Activated naive CD4-positive, alpha-beta T cell treated with anti-CD3 and anti-CD28 coated beads, Interleukin-2, amount 50 U/mL, for 16 hours (primary cell): ENCODE results near the gene ZNF443.
A peak's percentile ranks its signal among the peaks of the same experiment; 100 is the strongest.
"Not testable (repeated sequence)": the region's sequence is repeated elsewhere in the genome, so short reads cannot be mapped to it uniquely, and the experiment has no call there.

ENCODE experiments used
- DNase-seq: peaks from one replicate; pipeline ENCODE4 v3.0.0-alpha.2; 2020

ZNF443 gene

GRCh38 chr19:12411893-12412292 lies 28.9 kb downstream of the ZNF443 start:
- no peak for DNase-seq

GRCh38 chr19:12400633-12401502 lies 40.0 kb downstream of the ZNF443 start, which contains the start of gene ZNF799:
Gene ZNF799 (minus strand): TSS chr19:12401271. CDS start chr19:12401070, 201 bp downstream.
- peak; percentile 84 for DNase-seq

DNA sequence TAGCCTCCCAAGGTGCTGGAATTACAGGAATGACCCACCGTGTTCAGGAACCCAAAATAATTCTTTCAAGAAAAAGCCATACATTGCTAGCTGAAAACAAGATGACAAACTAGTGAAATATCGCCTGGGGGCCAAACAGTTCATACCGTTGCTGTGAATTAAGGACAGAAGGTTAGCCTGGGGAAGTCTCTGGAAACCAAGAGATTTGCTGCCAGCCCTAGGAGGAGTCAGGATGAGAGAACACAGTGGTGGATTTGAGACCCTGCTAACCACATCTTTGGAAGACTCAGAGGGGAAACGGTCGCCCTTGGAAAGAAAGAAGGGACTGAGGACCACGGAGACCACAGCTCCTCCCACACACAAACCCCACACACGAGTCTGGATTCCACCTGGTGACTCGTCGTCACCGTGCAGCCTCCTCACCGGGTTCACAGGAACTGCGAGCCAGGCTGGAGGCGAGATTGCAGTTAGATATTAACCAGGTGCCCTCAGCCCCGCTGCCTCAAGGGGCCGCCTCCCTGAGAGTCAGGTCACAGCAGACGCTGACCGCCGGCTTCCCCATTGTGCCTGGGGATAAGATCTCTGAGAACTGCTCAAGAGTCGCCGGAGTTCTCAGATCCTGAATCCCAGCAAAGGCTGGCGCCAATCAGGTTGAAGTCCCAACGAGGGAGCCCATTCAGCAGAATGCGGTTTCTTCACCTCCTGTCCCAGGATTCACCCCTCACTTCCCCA lies 40.8 kb downstream of the ZNF443 start:
- not testable (repeated sequence) for DNase-seq

- not testable (repeated sequence) for DNase-seq
These were observed 49.7 kb downstream of the ZNF443 start for GRCh38 chr19:12391148-12391547.

DNA sequence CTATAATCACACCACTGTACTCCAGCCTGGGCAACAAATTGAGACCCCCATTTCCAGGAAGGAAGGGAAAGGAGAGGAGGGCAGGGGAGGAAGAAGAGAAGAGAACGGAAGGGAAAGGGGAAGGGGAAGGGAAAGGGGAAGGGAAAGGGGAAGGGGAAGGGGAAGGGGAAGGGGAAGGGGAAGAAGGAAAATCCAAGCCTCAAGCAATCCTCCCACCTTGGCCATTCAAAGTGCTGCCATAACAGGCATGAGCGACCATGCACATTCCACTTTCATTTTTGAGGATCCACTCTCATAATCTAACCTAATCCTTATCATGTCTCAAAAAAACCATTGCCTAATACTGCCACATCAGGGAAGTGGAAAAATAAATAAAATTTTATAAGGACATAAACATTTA lies 54.5 kb downstream of the ZNF443 start:
- DNase-seq, result not testable (repeated sequence)

DNA sequence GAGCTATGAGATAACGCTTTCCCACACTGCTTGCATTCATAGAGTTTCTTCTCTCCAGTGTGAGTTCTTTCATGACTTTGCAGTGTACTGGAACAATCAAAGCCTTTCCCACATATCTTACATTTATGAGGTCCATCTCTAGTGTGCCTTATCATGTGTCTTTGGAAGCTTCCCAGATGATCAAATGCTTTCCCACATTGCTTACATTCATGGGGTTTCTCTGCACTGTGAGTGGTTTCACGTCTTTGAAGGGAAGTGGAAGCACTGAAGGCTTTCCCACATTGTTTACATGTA lies 60.4 kb downstream of the ZNF443 start:
- no peak for DNase-seq

GRCh38 chr19:12379732-12380443 lies 60.9 kb downstream of the ZNF443 start:
- DNase-seq, result no peak
